ES-I3 (cell line): ENCODE measurements around the gene ANKMY1.

Experiments used
- H3K36me3 ChIP-seq: 2 replicates; pipeline ENCODE4 v1.6.1; 2013; ENCODE audit warnings: mild to moderate bottlenecking, low read length, control low read depth, moderate library complexity; ENCODE audit not compliant: insufficient read depth
- H3K4me1 ChIP-seq: 2 replicates; pipeline ENCODE4 v1.6.1; 2013; ENCODE audit warnings: mild to moderate bottlenecking, control low read depth, low read length; ENCODE audit not compliant: insufficient read depth
- H3K9ac ChIP-seq: 2 replicates; pipeline ENCODE4 v1.6.1; 2013; ENCODE audit warnings: low read depth, mild to moderate bottlenecking, low read length, moderate library complexity
- H3K9me3 ChIP-seq: 2 replicates; pipeline ENCODE4 v1.6.1; 2013; ENCODE audit warnings: mild to moderate bottlenecking, low read length, moderate library complexity; ENCODE audit not compliant: control insufficient read depth, insufficient read depth

The ANKMY1 gene

DNA sequence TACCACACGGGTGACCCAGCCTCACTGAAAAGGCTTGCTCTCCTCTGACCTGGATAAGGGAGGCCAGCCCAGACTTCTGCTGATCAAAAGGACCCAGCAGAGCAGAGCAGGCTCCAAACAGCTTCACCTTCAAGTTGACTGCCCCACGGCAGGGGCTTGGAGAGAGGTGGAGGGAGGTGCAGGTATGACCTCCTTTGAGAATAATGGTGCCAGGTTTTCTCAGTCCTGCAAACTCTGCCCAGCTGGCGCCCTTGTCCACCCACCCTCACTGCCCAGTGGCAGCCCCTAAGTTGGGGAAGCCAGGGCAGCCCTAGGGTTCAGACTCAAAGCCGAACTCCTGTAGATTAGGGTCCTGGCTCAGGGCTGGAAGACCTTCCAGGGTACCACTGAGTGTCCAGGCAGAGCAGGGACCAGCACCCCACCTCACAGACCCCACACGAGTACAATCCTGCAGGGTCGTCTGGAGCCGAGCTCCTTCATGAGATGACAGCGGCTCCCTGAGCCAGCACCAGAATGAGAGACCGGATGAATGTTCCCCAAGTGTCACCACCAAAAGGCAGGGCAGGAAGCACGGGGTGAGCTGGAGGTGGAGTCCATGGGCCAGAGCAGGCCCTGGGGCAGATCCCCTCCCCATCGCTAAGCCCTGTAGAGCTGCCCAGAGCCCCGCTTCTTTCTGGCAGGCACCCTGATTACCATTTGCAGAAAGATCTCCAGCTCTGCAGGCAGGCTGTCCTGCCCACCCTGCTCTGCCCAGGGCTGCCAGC, 125.9 kb downstream of the ANKMY1 start:
- Histone ChIP-seq H3K36me3 (no peaks in the 10 kb centered on the region), H3K4me1 (no peaks in the 10 kb centered on the region; the same call in 1 of the 2 replicates)

DNA sequence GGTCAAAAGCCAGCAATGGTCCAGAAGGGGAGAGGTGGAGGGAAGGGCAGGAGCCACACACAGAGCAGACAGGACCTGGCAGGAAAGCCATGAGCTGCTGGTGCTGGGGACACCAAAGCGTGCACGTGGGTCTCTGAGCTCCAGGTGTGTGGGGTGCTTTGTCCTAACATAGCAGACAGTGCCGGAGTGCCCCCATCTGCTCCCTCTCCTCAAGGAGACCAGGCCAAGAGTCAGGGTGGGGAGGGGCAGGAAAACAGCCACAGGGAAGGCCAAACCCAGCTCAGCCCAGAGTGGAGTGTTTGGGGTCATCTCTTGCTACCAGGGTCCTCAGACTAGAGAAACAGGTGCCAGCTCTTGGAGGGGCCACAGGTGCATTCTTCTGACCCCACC, 126.5 kb downstream of the ANKMY1 start:
- H3K9ac ChIP-seq: no peak overlapping the region
- peaks cover 5% of the 10 kb centered on the region; the same call in 1 of the 2 replicates for H3K9me3 ChIP-seq
- H3K36me3 ChIP-seq: no peaks in the 10 kb centered on the region
- H3K4me1 ChIP-seq: no peaks in the 10 kb centered on the region; the same call in 1 of the 2 replicates

More for the DNA sequence above, 125.9 kb downstream of the ANKMY1 start:
- H3K9ac ChIP-seq: no peak overlapping the region
- H3K9me3 ChIP-seq: peaks cover 4% of the 10 kb centered on the region; the same call in 1 of the 2 replicates

DNA sequence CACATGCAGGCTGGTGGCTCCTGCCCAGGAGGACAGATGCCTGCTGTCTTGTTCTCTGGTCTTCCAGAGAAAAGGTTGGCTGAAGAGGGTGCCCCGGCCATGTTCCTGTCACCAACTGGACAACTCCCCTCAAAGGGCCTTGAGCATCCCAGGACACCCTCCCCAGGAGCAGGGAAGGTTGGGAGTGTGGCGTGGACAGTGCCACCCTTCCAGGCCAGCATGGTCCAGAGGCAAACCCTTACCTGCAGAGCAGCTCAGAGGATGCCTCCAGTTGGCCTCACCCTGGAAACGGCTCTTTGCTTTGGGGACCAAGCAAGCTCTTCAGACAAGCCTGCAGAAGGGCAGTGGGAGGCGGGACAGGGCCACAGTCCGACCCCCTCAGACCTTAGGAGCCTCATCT, 127.2 kb downstream of the ANKMY1 start:
- H3K9ac ChIP-seq: no peak overlapping the region
- H3K9me3 ChIP-seq: peaks cover 8% of the 10 kb centered on the region; the same call in 1 of the 2 replicates
- no peaks in the 10 kb centered on the region; the same call in 1 of the 2 replicates for H3K4me1 ChIP-seq
- no peaks in the 10 kb centered on the region for H3K36me3 ChIP-seq

DNA sequence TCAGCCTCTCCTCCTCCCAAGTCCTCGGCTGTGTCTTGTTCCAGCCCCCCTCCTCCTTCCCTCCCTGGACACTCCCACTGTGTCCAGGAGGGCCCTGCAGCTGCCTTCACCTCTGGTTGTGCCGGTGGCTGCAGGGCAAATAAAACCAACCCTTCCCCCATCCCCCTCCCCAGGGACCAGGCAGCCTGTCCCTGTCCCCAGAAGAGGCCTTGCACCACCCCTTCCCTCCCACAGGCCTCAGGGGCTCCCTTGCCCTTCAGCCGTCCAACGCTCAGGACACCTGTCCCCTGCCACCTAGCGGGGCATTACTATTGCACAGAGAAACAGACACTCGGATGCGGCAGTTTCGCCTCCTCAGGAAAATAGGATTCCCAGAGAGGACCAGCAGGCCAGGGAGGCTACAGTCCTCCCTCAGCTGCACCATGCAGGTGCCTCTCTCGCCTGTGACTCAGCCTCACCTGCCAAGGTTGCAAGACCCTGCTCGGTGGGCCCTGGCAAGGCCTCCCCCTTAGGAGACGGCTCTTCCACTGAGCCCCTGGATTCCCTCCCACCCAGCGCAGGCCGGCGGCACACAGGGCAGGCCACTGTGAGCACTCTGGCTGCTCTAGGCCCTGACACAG, 127.8 kb downstream of the ANKMY1 start:
- no peaks in the 10 kb centered on the region for H3K36me3 ChIP-seq
- H3K9me3 ChIP-seq: peaks cover 8% of the 10 kb centered on the region
- H3K9ac ChIP-seq: no peak overlapping the region
- no peaks in the 10 kb centered on the region; the same call in 1 of the 2 replicates for H3K4me1 ChIP-seq
